Loucy (cell line): ENCODE results near the gene PPRC1.

ENCODE experiments used
- CTCF ChIP-seq: fragments of 200-600 bp; sonication (generic); conservative IDR thresholded peaks from 2 replicates; pipeline ENCODE4 v1.5.1; 2014; ENCODE audit warnings: mild to moderate bottlenecking, antibody characterized with exemption, low read length
- EZH2phosphoT487 ChIP-seq: fragments of 200-600 bp; IDR thresholded peaks from 2 replicates; pipeline ENCODE4 v1.6.1; 2018; ENCODE audit warnings: antibody characterized with exemption, mild to moderate bottlenecking, moderate library complexity, borderline replicate concordance

DNA sequence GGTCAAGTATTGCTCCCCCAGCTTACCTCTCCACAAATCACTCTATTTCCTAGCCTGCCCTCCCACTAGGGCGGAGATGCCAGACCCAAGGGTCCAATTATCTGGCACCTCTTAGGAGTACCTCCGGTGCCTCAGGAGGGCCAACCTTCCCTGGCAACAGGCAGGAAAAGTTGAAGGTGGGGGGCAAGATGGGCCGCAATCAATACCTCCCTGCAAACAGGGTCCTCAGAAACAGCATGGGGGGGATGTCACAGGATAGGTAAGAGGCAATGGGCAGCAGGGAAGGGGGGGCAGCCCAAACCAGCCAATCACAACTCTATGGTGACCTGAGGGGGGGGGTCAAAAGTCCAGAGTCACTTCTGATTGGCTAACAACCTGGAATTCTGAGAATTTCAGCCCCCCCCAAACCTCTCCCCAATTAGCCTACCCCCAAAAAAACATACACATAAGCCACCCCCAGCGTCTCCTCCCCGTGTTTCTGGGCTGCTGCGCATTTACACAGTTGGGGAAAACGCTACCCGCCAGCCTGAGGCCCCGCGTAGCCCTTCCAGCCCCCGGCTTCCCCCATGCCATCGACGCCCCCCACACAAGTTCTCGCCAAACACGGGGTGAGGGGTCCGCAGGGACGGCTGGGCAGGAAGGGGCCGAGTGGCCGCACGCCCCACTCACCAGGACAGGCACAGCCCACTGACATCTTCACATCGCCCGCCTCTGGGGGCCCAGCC lies 13.3 kb upstream of the PPRC1 start:
- TF ChIP-seq CTCF (no peak), EZH2phosphoT487 (no peak)
